ENCODE results near the gene SEC16A. TPM values are rescaled to one million over a fixed set of nuclear protein-coding genes. Genes with fewer than 3 reads are reported as not detected.

SEC16A gene
- total RNA-seq, 5 donors from 2014 or later (not counting 1 experiment from before 2014, with no cell fraction given) = 76.3 to 99.0 (median 92.4) TPM

DNA sequence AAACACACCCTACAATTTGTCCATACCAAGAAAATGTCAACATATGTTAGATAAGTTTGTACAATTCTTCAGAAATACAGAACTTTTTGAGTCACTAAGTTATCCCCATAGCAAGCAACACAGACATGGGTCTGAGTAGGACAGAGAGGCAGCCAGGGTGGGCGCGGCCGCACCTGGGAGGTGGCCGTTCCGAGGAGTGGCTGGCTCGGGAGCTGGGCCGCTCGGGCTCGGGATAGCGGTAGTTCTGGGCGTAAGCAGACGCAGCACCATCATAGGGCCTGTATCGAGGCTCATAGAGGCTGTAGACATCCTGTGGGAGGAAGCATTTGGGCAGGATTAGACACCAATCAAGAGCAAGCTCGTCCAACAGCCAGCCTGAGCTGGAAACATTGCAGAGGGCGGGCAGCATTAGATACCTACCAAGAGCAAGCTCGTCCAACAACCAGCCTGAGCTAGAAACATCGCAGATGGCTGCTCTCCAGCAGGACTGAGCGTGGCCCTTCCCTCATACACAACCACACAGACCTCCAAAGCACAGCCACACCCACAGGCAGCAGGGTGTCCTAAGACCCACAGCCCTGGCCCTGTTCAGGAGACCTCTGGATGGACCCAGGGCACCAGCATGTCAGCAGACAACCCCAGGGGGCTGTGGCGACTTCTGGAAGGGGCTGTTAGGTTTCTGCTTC, 10.9 kb downstream of the SEC16A start:
- Mint-ChIP-seq H3K9me3 (no peaks in the 10 kb centered on the region), H3K27ac (no peak overlapping the region), H3K4me3 (no peak overlapping the region), H3K36me3 (peaks cover 27% of the 10 kb centered on the region), H3K4me1 (peaks cover 0 to 9% (median 7%) of the 10 kb centered on the region in 3 donors), H3K27me3 (no peaks in the 10 kb centered on the region)
- Histone ChIP-seq H3K4me1 (ENCODE audit: control insufficient read depth in 1 of 2, extremely low read depth in 1 of 2, insufficient read depth in 2 of 2, low read length in 2 of 2) (peaks cover 0 to 12% of the 10 kb centered on the region in 2 experiments), H3K36me3 (ENCODE audit: control insufficient read depth in 2 of 2, extremely low read depth in 1 of 2, insufficient read depth in 1 of 2, low read length in 1 of 2) (peaks cover 34 to 98% of the 10 kb centered on the region in 2 donors), H3K9me3 (no peaks in the 10 kb centered on the region), H3K27me3 (replicated peaks in 1 of 2; ENCODE audit: control insufficient read depth in 2 of 2, extremely low read depth in 1 of 2, insufficient read depth in 2 of 2, low read length in 1 of 2) (no peaks in the 10 kb centered on the region), H3K4me3 (ENCODE audit: control insufficient read depth in 1 of 2, extremely low read depth in 1 of 2, low read length in 1 of 2) (no peak overlapping the region), H3K27ac (ENCODE audit: low read length) (no peak overlapping the region)
- ChIA-PET CTCF (no interaction called here), POLR2A (interaction anchor here in 1 of 2 donors (0.6 kb wide), 1 partner anchor 29 kb away, joined by 5 read pairs; no protein-coding TSS in a partner anchor)
- ATAC-seq (replicated peaks in 1 of 4) = no peak
- 95% methylated on average over 18 of the region's 19 CpGs for WGBS (ENCODE audit: insufficient coverage)
- DNase-seq = no peak

GRCh38 chr9:136470792-136471469, 11.9 kb downstream of the SEC16A start:
- Mint-ChIP-seq H3K27me3 (no peaks in the 10 kb centered on the region), H3K4me1 (peaks cover 0 to 9% (median 7%) of the 10 kb centered on the region in 3 donors), H3K27ac (no peak overlapping the region), H3K9me3 (no peaks in the 10 kb centered on the region), H3K4me3 (no peak overlapping the region), H3K36me3 (peaks cover 34% of the 10 kb centered on the region)
- H3K9me3 ChIP-seq = no peaks in the 10 kb centered on the region
- ChIA-PET CTCF (no interaction called here), POLR2A (interaction anchor here in 1 of 2 donors (0.6 kb wide), 1 partner anchor 28 kb away, joined by 5 read pairs; no protein-coding TSS in a partner anchor)
- H3K4me3 ChIP-seq (ENCODE audit: control insufficient read depth in 1 of 2, extremely low read depth in 1 of 2, low read length in 1 of 2) = no peak overlapping the region
- DNase-seq (no peak), ATAC-seq (replicated peaks in 1 of 4) (no peak)
- no peak overlapping the region for H3K27ac ChIP-seq (ENCODE audit: low read length)
- peaks cover 32 to 98% of the 10 kb centered on the region in 2 donors for H3K36me3 ChIP-seq (ENCODE audit: control insufficient read depth in 2 of 2, extremely low read depth in 1 of 2, insufficient read depth in 1 of 2, low read length in 1 of 2)
- no peaks in the 10 kb centered on the region for H3K27me3 ChIP-seq (replicated peaks in 1 of 2; ENCODE audit: control insufficient read depth in 2 of 2, extremely low read depth in 1 of 2, insufficient read depth in 2 of 2, low read length in 1 of 2)
- H3K4me1 ChIP-seq (ENCODE audit: control insufficient read depth in 1 of 2, extremely low read depth in 1 of 2, insufficient read depth in 2 of 2, low read length in 2 of 2) = peaks cover 0 to 12% of the 10 kb centered on the region in 2 experiments
- WGBS (ENCODE audit: insufficient coverage) = 96% methylated on average over 10 of the region's 12 CpGs

DNA sequence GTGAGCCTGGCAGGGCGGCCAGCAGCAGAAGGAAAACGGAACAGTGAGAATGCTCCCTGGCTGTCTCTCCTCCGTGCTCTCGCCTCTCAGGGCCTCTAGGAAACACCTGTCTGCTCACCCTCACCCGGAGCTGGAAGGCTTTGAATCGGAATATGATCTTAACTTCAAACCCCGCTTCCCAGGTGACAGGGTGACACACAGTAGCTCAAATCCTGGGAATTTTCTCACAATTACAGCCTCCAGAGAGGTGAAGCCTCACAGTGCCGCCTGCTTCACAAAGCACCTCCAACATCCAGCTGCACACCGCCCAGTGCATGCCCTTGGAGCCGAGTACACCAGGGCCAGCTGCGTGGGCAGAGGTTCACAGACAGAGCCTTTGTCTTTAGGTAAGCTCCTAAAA, 12.5 kb downstream of the SEC16A start:
- Mint-ChIP-seq H3K9me3 (no peaks in the 10 kb centered on the region), H3K4me1 (peaks cover 0 to 9% (median 7%) of the 10 kb centered on the region in 3 donors), H3K27ac (no peak overlapping the region), H3K36me3 (peaks cover 31% of the 10 kb centered on the region), H3K4me3 (no peak overlapping the region), H3K27me3 (no peaks in the 10 kb centered on the region)
- ChIA-PET POLR2A (no interaction called here), CTCF (no interaction called here)
- ATAC-seq (replicated peaks in 1 of 4) = no peak
- Histone ChIP-seq H3K36me3 (ENCODE audit: control insufficient read depth in 2 of 2, extremely low read depth in 1 of 2, insufficient read depth in 1 of 2, low read length in 1 of 2) (peaks cover 34 to 98% of the 10 kb centered on the region in 2 donors), H3K4me3 (ENCODE audit: control insufficient read depth in 1 of 2, extremely low read depth in 1 of 2, low read length in 1 of 2) (no peak overlapping the region), H3K4me1 (ENCODE audit: control insufficient read depth in 1 of 2, extremely low read depth in 1 of 2, insufficient read depth in 2 of 2, low read length in 2 of 2) (peaks cover 0 to 12% of the 10 kb centered on the region in 2 experiments), H3K27me3 (replicated peaks in 1 of 2; ENCODE audit: control insufficient read depth in 2 of 2, extremely low read depth in 1 of 2, insufficient read depth in 2 of 2, low read length in 1 of 2) (no peaks in the 10 kb centered on the region), H3K27ac (ENCODE audit: low read length) (no peak overlapping the region), H3K9me3 (no peaks in the 10 kb centered on the region)
- 93% methylated on average over 9 of the region's 11 CpGs for WGBS (ENCODE audit: insufficient coverage)
- DNase-seq = no peak

DNA sequence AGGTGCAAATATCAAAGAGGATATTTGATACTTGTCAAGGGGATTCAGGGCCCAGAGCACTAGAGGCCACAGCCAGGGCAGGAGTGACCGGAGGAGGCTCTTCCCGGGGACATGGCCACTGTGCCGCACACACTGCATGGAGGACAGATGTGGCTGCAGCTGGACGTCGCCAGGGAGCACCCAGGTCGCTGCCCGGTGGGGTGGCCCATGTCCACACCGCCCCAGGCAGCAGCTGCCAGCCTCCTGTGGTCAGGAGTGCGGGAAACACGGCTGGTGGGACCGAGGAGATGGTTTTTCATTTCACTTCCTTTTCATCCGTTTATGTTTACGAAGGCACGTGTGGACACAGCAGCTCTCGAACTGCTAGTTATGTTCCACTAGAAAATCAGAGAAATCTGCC, 15.1 kb downstream of the SEC16A start:
- Histone ChIP-seq H3K4me3 (ENCODE audit: control insufficient read depth in 1 of 2, extremely low read depth in 1 of 2, low read length in 1 of 2) (no peak overlapping the region), H3K27ac (ENCODE audit: low read length) (no peak overlapping the region), H3K4me1 (ENCODE audit: control insufficient read depth in 1 of 2, extremely low read depth in 1 of 2, insufficient read depth in 2 of 2, low read length in 2 of 2) (peaks cover 0 to 8% of the 10 kb centered on the region in 2 experiments), H3K9me3 (no peaks in the 10 kb centered on the region), H3K36me3 (ENCODE audit: control insufficient read depth in 2 of 2, extremely low read depth in 1 of 2, insufficient read depth in 1 of 2, low read length in 1 of 2) (peaks cover 35 to 98% of the 10 kb centered on the region in 2 donors), H3K27me3 (replicated peaks in 1 of 2; ENCODE audit: control insufficient read depth in 2 of 2, extremely low read depth in 1 of 2, insufficient read depth in 2 of 2, low read length in 1 of 2) (no peaks in the 10 kb centered on the region)
- DNase-seq (no peak), ATAC-seq (replicated peaks in 1 of 4) (no peak)
- H3K4me1 Mint-ChIP-seq = peaks cover 0 to 6% (median 5%) of the 10 kb centered on the region in 3 donors
- H3K4me3 Mint-ChIP-seq = no peak overlapping the region
- CTCF ChIA-PET = no interaction called here
- 96% methylated on average over 8 of the region's 15 CpGs for WGBS (ENCODE audit: insufficient coverage)
- H3K27me3 Mint-ChIP-seq = no peaks in the 10 kb centered on the region
- peaks cover 30% of the 10 kb centered on the region for H3K36me3 Mint-ChIP-seq
- POLR2A ChIA-PET = no interaction called here
- no peaks in the 10 kb centered on the region for H3K9me3 Mint-ChIP-seq
- no peak overlapping the region for H3K27ac Mint-ChIP-seq

DNA sequence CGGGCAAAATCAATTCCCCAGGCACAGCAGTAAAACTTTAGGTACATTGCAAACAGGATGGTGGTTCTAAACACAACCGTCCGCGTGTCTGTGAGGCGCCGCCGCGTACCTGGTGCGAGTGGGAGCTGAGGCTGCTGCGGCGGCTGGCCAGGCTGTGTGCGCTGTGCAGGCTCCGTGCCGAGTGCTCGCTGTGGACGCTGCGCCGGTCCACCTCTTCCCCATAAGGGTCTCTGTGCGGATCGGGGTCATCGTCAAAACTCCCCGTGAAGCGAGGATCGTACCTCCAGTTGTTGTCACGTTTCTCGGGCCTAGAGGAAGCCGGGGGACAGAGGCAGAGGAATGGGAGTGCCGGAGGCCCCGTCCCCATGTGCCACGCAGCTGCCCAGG, 16.7 kb downstream of the SEC16A start:
- no peaks in the 10 kb centered on the region for H3K9me3 ChIP-seq
- ChIA-PET CTCF (no interaction called here), POLR2A (interaction anchor here in 1 of 2 donors (0.5 kb wide), 1 partner anchor 53 kb away, joined by 3 read pairs; no protein-coding TSS in a partner anchor)
- H3K36me3 ChIP-seq (ENCODE audit: control insufficient read depth in 2 of 2, extremely low read depth in 1 of 2, insufficient read depth in 1 of 2, low read length in 1 of 2) = peaks cover 35 to 97% of the 10 kb centered on the region in 2 donors
- Mint-ChIP-seq H3K4me3 (no peak overlapping the region), H3K9me3 (no peaks in the 10 kb centered on the region), H3K27me3 (no peaks in the 10 kb centered on the region), H3K4me1 (peaks cover 0 to 5% (median 5%) of the 10 kb centered on the region in 3 donors), H3K36me3 (peaks cover 35% of the 10 kb centered on the region), H3K27ac (no peak overlapping the region)
- no peaks in the 10 kb centered on the region for H3K27me3 ChIP-seq (replicated peaks in 1 of 2; ENCODE audit: control insufficient read depth in 2 of 2, extremely low read depth in 1 of 2, insufficient read depth in 2 of 2, low read length in 1 of 2)
- WGBS (ENCODE audit: insufficient coverage) = 97% methylated on average over 30 of the region's 30 CpGs
- no peak overlapping the region for H3K27ac ChIP-seq (ENCODE audit: low read length)
- H3K4me1 ChIP-seq (ENCODE audit: control insufficient read depth in 1 of 2, extremely low read depth in 1 of 2, insufficient read depth in 2 of 2, low read length in 2 of 2) = no peaks in the 10 kb centered on the region
- DNase-seq = no peak
- no peak for ATAC-seq (replicated peaks in 1 of 4)
- no peak overlapping the region for H3K4me3 ChIP-seq (ENCODE audit: control insufficient read depth in 1 of 2, extremely low read depth in 1 of 2, low read length in 1 of 2)

DNA sequence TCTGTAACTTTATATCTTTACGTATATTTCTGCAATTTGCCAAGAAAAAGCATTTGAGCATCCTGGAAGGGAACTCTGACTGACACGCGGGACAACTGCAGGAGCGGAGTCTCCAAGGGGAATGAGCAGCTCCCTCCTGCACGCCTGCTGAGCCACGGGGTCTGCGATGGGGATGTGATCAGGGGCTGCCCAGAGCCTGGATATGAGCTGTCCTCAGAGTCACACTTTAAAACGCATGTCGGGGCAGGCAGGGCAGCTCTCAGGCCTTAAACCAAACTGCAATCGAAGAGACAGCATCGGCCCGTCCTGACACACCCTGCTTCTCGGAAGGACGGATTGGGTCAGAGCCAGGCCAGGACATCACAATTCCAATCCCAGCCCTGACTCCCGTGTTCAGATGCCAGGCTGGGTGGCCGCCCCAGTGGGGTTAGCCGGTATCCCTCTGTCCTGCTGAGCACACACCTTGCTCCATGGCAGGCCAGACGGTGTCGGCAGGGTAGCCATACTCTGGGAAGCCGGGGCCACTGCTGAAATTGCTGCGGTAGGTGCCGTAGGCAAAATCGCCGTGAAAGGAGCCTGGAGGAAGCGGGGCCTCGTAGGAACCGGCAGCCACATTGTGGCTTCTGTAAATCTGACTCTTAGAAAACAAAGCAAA, 17.2 kb downstream of the SEC16A start:
- 98% methylated on average over 26 of the region's 27 CpGs for WGBS (ENCODE audit: insufficient coverage)
- Mint-ChIP-seq H3K36me3 (peaks cover 35% of the 10 kb centered on the region), H3K4me1 (peaks cover 0 to 5% (median 2%) of the 10 kb centered on the region in 3 donors), H3K4me3 (no peak overlapping the region), H3K9me3 (no peaks in the 10 kb centered on the region), H3K27ac (no peak overlapping the region), H3K27me3 (no peaks in the 10 kb centered on the region)
- Histone ChIP-seq H3K9me3 (no peaks in the 10 kb centered on the region), H3K27ac (ENCODE audit: low read length) (no peak overlapping the region), H3K4me3 (ENCODE audit: control insufficient read depth in 1 of 2, extremely low read depth in 1 of 2, low read length in 1 of 2) (no peak overlapping the region), H3K4me1 (ENCODE audit: control insufficient read depth in 1 of 2, extremely low read depth in 1 of 2, insufficient read depth in 2 of 2, low read length in 2 of 2) (no peaks in the 10 kb centered on the region), H3K36me3 (ENCODE audit: control insufficient read depth in 2 of 2, extremely low read depth in 1 of 2, insufficient read depth in 1 of 2, low read length in 1 of 2) (peaks cover 35 to 97% of the 10 kb centered on the region in 2 donors), H3K27me3 (replicated peaks in 1 of 2; ENCODE audit: control insufficient read depth in 2 of 2, extremely low read depth in 1 of 2, insufficient read depth in 2 of 2, low read length in 1 of 2) (no peaks in the 10 kb centered on the region)
- ATAC-seq (replicated peaks in 1 of 4) (no peak), DNase-seq (no peak)
- ChIA-PET POLR2A (no interaction called here), CTCF (no interaction called here)
